Ascending aorta (tissue), 2 donors: ENCODE data around the gene TMEM139. TPM values are rescaled to one million over a fixed set of nuclear protein-coding genes. Genes with fewer than 3 reads are reported as not detected.

Experiments used
- DNase-seq, 2 donors: peaks; one replicate each; pipeline ENCODE4 v3.0.0-alpha.2; 2019; ENCODE audit warnings: low spot score in 2 of 2
- H3K27ac ChIP-seq, 2 donors: fragments of 200-600 bp; sonication (generic); one replicate each; pipeline ENCODE4 v1.5.1; 2016 to 2017; ENCODE audit warnings: mild to moderate bottlenecking in 1 of 2
- H3K27me3 ChIP-seq: fragments of 200-600 bp; sonication (generic); one replicate; pipeline ENCODE4 v1.5.1; 2017
- H3K36me3 ChIP-seq, 2 donors: fragments of 200-600 bp; sonication (generic); one replicate each; pipeline ENCODE4 v1.5.1; 2016
- H3K4me1 ChIP-seq, 2 donors: fragments of 200-600 bp; sonication (generic); one replicate each; pipeline ENCODE4 v1.5.1; 2016 to 2017; ENCODE audit warnings: mild to moderate bottlenecking in 1 of 2
- H3K4me3 ChIP-seq, 2 donors: fragments of 200-600 bp; sonication (generic); one replicate each; pipeline ENCODE4 v1.5.1; 2016 to 2017; ENCODE audit warnings: mild to moderate bottlenecking in 1 of 2
- H3K9me3 ChIP-seq, 2 donors: fragments of 200-600 bp; sonication (generic); one replicate each; pipeline ENCODE4 v1.5.1; 2016
- intact Hi-C: fragments of 100-400 bp; cut with DNase I; formaldehyde crosslinking; loops from one replicate; pipeline ENCODE4 v1.15.1; 2023
- total RNA-seq: library from RNA; depleted of rRNA; stranded (reverse); fragments of >200 nt; gene quantifications from one replicate; pipeline ENCODE4 v1.1.0, GENCODE V29; 2016
- TF ChIP-seq, protein P1 (sequence below), 3 experiments: fragments of 200-600 bp in 2 of 3; fragments of 450-650 bp in 1 of 3; sonication (generic) in 2 of 3; IDR thresholded peaks; one replicate each; pipeline ENCODE4 v1.5.1; 2016 to 2019; ENCODE audit warnings: antibody characterized with exemption in 3 of 3, mild to moderate bottlenecking in 1 of 3, moderate library complexity in 1 of 3

TMEM139 gene
- total RNA-seq: 11.5 TPM

GRCh38 chr7:143284591-143285469, at the start of gene TMEM139:
TSS of gene TMEM139 (plus strand) at chr7:143284958. CDS start at chr7:143285958, 1,000 bp downstream.
- DNase-seq: no peak
- intact Hi-C loops: loop anchor here (5.0 kb wide), 2 partner anchors 43 to 617 kb away; partner anchors contain the start of gene TCAF1
- H3K36me3 ChIP-seq: no peaks in the 10 kb centered on the region
- no peaks in the 10 kb centered on the region for H3K9me3 ChIP-seq
- H3K4me1 ChIP-seq: peaks cover 3 to 6% of the 10 kb centered on the region in 2 donors
- no peak within 1 kb of the TSS for H3K4me3 ChIP-seq
- TF ChIP-seq, protein P1, sequence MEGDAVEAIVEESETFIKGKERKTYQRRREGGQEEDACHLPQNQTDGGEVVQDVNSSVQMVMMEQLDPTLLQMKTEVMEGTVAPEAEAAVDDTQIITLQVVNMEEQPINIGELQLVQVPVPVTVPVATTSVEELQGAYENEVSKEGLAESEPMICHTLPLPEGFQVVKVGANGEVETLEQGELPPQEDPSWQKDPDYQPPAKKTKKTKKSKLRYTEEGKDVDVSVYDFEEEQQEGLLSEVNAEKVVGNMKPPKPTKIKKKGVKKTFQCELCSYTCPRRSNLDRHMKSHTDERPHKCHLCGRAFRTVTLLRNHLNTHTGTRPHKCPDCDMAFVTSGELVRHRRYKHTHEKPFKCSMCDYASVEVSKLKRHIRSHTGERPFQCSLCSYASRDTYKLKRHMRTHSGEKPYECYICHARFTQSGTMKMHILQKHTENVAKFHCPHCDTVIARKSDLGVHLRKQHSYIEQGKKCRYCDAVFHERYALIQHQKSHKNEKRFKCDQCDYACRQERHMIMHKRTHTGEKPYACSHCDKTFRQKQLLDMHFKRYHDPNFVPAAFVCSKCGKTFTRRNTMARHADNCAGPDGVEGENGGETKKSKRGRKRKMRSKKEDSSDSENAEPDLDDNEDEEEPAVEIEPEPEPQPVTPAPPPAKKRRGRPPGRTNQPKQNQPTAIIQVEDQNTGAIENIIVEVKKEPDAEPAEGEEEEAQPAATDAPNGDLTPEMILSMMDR (IDR thresholded peaks at IDR 0.05): no peak
- no peaks in the 10 kb centered on the region for H3K27me3 ChIP-seq
- H3K27ac ChIP-seq: no peak within 1 kb of the TSS

GRCh38 chr7:143235561-143235960, 49.2 kb upstream of the TMEM139 start:
- H3K36me3 ChIP-seq: no peaks in the 10 kb centered on the region
- H3K4me3 ChIP-seq: no peak overlapping the region
- intact Hi-C loops: no loop called here
- TF ChIP-seq, protein P1 (IDR thresholded peaks at IDR 0.05): no peak
- H3K9me3 ChIP-seq: no peaks in the 10 kb centered on the region
- H3K4me1 ChIP-seq: no peaks in the 10 kb centered on the region
- no peak overlapping the region for H3K27ac ChIP-seq
- DNase-seq: no peak
- H3K27me3 ChIP-seq: no peaks in the 10 kb centered on the region

DNA sequence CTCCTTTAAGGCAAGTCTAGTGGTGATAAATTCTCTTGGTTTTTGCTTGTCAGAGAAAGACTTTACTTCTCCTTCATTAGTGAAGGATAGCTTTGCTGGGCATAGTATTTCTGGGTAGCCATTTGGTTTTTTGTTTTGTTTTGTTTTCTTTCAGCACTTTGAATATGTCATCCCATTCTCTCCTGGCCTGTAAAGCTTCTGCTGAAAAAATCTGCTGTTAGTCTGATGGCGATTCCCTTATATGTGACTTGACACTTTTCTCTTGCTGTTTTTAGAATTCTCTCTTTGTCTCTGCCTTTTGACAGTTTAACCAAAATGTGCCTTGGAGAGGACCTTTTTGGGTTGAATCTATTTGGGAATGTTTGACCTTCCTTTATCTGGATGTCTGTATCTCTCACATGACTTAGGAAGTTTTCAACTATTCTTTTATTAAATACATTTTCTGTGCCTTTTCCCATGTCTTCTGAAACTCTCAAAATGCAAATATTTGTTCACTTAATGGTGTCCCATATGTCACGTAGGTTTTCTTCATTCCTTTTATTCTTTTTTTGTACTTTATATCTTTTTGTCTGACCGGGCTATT, 48.3 kb upstream of the TMEM139 start:
- DNase-seq: no peak
- intact Hi-C loops: no loop called here
- Histone ChIP-seq H3K4me3 (no peak overlapping the region), H3K27ac (no peak overlapping the region), H3K4me1 (no peaks in the 10 kb centered on the region), H3K36me3 (no peaks in the 10 kb centered on the region), H3K9me3 (no peaks in the 10 kb centered on the region), H3K27me3 (no peaks in the 10 kb centered on the region)
- TF ChIP-seq, protein P1 (IDR thresholded peaks at IDR 0.05): no peak

GRCh38 chr7:143237366-143237765, 47.4 kb upstream of the TMEM139 start:
- Histone ChIP-seq H3K27me3 (no peaks in the 10 kb centered on the region), H3K36me3 (no peaks in the 10 kb centered on the region), H3K4me3 (no peak overlapping the region), H3K27ac (no peak overlapping the region), H3K4me1 (no peaks in the 10 kb centered on the region), H3K9me3 (no peaks in the 10 kb centered on the region)
- no peak for DNase-seq
- intact Hi-C loops: no loop called here
- TF ChIP-seq, protein P1 (IDR thresholded peaks at IDR 0.05): no peak

DNA sequence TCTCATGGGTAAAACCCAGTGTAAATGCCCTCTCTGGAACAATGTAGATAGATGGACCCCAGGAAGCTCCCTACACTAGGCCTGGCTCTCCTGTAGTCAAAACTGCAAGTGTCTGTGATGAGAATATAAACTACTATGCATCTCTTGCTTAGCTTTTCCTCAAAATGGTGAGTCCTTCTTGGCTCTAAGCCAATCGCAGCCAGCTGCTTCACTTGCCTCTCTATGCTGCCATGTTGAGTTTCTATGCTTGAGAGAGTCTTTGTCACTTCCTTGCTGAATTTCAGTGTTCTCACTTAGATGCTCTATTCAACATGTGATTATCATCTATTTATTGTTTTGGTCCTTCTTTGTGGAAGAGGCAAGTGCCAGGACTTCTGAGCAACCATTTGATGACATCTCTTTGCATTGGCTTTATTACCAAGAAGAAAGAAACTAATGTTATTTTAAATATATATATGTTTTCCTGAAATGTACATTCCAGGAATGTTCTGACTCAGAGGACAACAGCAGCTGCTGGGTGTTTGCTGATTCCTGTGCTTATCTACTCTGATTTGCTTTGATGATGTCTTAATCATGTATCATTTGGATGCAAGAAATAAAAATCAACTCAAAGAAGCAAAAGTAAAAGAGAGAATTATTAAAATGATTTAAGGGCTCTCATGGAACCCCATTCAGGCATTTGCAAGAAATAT, 46.3 kb upstream of the TMEM139 start:
- Histone ChIP-seq H3K4me1 (no peaks in the 10 kb centered on the region), H3K36me3 (no peaks in the 10 kb centered on the region), H3K27me3 (no peaks in the 10 kb centered on the region), H3K9me3 (no peaks in the 10 kb centered on the region), H3K4me3 (no peak overlapping the region), H3K27ac (no peak overlapping the region)
- no peak for DNase-seq
- intact Hi-C loops: no loop called here
- TF ChIP-seq, protein P1 (IDR thresholded peaks at IDR 0.05): no peak
